ENCODE data around the gene ETFA.
"Not testable (repeated sequence)": the region's sequence is repeated elsewhere in the genome, so short reads cannot be mapped to it uniquely, and the experiment has no call there.

ETFA gene

DNA sequence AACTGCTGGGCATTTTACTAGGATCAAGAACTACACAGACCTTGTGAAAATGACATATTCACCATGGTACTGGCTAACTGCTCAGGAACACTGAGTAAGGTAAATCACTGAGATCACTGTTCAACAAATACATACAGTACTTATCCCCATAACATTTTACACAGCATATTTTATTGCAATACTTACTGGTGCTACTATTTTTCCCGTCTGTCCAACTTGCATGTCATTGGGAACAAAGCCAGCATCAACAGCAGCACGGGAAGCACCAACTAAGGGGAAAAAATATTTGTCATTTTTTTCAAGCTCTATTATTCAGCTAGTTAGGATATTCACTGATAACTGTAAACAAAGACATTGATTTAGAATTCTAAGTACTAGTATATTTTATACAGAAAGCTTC, 37.0 kb downstream of the ETFA start (continued):
- TF ChIP-seq PRDM6 (tag by site-specific recombination; IDR thresholded peaks at IDR 0.05): peak; percentile 37; the same call in 1 of the 2 replicates
- no peak for TF ChIP-seq ZXDB (tag by site-specific recombination; IDR thresholded peaks at IDR 0.05)

DNA sequence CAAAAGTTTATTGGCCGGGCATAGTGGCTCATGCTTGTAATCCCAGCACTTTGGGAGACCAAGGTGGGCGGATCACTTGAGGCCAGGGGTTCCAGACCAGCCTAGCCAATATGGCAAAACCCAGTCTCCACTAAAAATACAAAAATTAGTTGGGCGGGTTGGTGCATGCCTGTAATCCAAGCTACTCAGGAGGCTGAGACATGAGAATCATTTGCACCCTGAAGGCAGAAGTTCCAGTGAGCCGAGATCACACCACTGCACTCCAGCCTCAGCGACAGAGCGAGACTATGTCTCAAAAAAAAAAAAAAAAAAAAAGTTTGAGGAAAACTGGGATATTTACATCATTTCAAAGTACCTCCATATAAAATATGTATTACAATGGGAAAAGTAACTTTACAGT, 40.4 kb downstream of the ETFA start:
- H3K9me3 ChIP-seq (ENCODE audit: control insufficient read depth, insufficient read depth, low read depth, low read length): no peaks in the 10 kb centered on the region
- H3K36me3 ChIP-seq (ENCODE audit: control insufficient read depth in 2 of 2, insufficient read depth in 1 of 2, low read length in 2 of 2): peaks cover 48 to 75% of the 10 kb centered on the region in 2 experiments
- ChIA-PET POLR2A (no interaction called here), CTCF (interaction anchor here (0.6 to 1.0 kb wide), 2 partner anchors 34 to 41 kb away, joined by 3 read pairs; no protein-coding TSS in a partner anchor)
- peaks cover 4% of the 10 kb centered on the region; the same call in 1 of the 2 replicates for H3K4me1 ChIP-seq (ENCODE audit: control insufficient read depth, insufficient read depth, low read length)
- H3K27ac ChIP-seq (ENCODE audit: extremely low read depth, low read depth, low read length): no peak overlapping the region
- TF ChIP-seq ZNF324 (tag by site-specific recombination; IDR thresholded peaks at IDR 0.05) (no peak), KLF9 (tag by site-specific recombination; IDR thresholded peaks at IDR 0.05; ENCODE audit: low read depth) (no peak), IKZF3 (tag by site-specific recombination; IDR thresholded peaks at IDR 0.05) (no peak)
- H3K4me3 ChIP-seq (ENCODE audit: low read depth, low read length): no peak overlapping the region

DNA sequence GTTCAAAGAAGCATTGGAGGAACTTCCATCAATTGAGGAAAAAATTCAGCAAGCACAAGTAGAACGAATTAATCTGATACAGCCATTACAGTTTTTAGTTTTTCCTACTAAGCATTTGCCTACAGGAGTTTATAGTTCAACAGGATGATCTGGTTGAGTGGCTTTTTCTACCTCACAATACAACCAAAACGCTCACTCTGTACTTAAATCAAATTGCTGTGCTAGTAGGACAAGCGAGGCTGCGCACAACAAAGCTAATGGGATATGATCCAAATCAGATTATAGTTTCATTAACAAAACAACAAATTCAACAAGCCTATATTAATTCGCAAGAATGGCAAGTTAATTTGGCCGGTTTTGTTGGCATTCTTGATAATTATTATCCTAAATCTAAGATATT, 44.2 kb downstream of the ETFA start:
- POLR2A ChIA-PET: no interaction called here

GRCh38 chr15:76265769-76266168, 45.5 kb downstream of the ETFA start:
- H3K4me3 ChIP-seq (ENCODE audit: low read depth, low read length); H3K4me1 ChIP-seq (ENCODE audit: control insufficient read depth, insufficient read depth, low read length); H3K27ac ChIP-seq (ENCODE audit: extremely low read depth, low read depth, low read length); POLR2A ChIA-PET; H3K9me3 ChIP-seq (ENCODE audit: control insufficient read depth, insufficient read depth, low read depth, low read length): not testable (repeated sequence)
- CTCF ChIA-PET: interaction anchor here (0.8 to 1.2 kb wide), 2 partner anchors 16 to 75 kb away, joined by 3 read pairs; no protein-coding TSS in a partner anchor
- peaks cover 15 to 90% of the 10 kb centered on the region in 2 experiments for H3K36me3 ChIP-seq (ENCODE audit: control insufficient read depth in 2 of 2, insufficient read depth in 1 of 2, low read length in 2 of 2)

More for the DNA sequence above, 44.2 kb downstream of the ETFA start:
- no peak overlapping the region for H3K27ac ChIP-seq (ENCODE audit: extremely low read depth, low read depth, low read length)
- peaks cover 5% of the 10 kb centered on the region; the same call in 1 of the 2 replicates for H3K4me1 ChIP-seq (ENCODE audit: control insufficient read depth, insufficient read depth, low read length)
- CTCF ChIA-PET: interaction anchor here (0.7 kb wide), 1 partner anchor 397 kb away, joined by 3 read pairs; no protein-coding TSS in a partner anchor
- no peaks in the 10 kb centered on the region for H3K9me3 ChIP-seq (ENCODE audit: control insufficient read depth, insufficient read depth, low read depth, low read length)
- no peak for TF ChIP-seq ZNF292 (tag by site-specific recombination; IDR thresholded peaks at IDR 0.05; ENCODE audit: borderline replicate concordance, low read depth)
- TF ChIP-seq SETDB1 (IDR thresholded peaks at IDR 0.05; ENCODE audit: insufficient read length, low read length): peak; percentile 92
- peaks cover 22 to 88% of the 10 kb centered on the region in 2 experiments for H3K36me3 ChIP-seq (ENCODE audit: control insufficient read depth in 2 of 2, insufficient read depth in 1 of 2, low read length in 2 of 2)
- no peak overlapping the region for H3K4me3 ChIP-seq (ENCODE audit: low read depth, low read length)

- POLR2A ChIA-PET: no interaction called here
- no peak for TF ChIP-seq ZNF529 (tag by site-specific recombination; IDR thresholded peaks at IDR 0.05; ENCODE audit: insufficient replicate concordance)
- no peak for TF ChIP-seq ZNF292 (tag by site-specific recombination; IDR thresholded peaks at IDR 0.05; ENCODE audit: borderline replicate concordance, low read depth)
- TF ChIP-seq ZBTB8A (tag by site-specific recombination; IDR thresholded peaks at IDR 0.05): no peak
- no peak for TF ChIP-seq ZNF791 (tag by site-specific recombination; IDR thresholded peaks at IDR 0.05)
- TF ChIP-seq ZFP69B (tag by site-specific recombination; IDR thresholded peaks at IDR 0.05): no peak
- TF ChIP-seq, protein P1, sequence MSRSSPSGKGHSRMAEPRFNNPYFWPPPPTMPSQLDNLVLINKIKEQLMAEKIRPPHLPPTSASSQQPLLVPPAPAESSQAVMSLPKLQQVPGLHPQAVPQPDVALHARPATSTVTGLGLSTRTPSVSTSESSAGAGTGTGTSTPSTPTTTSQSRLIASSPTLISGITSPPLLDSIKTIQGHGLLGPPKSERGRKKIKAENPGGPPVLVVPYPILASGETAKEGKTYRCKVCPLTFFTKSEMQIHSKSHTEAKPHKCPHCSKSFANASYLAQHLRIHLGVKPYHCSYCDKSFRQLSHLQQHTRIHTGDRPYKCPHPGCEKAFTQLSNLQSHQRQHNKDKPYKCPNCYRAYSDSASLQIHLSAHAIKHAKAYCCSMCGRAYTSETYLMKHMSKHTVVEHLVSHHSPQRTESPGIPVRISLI (tag by site-specific recombination; IDR thresholded peaks at IDR 0.05): no peak
- no peak for TF ChIP-seq ZNF211 (tag by site-specific recombination; IDR thresholded peaks at IDR 0.05; ENCODE audit: low read depth)
- no peak for TF ChIP-seq MYNN (tag by site-specific recombination; IDR thresholded peaks at IDR 0.05; ENCODE audit: borderline replicate concordance)
- TF ChIP-seq ZNF707 (tag by site-specific recombination; IDR thresholded peaks at IDR 0.05): no peak
- TF ChIP-seq SP3 (tag by site-specific recombination; IDR thresholded peaks at IDR 0.05): no peak
- no peak for TF ChIP-seq PATZ1 (tag by site-specific recombination; IDR thresholded peaks at IDR 0.05)
- TF ChIP-seq ZNF555 (tag by site-specific recombination; conservative IDR thresholded peaks at IDR 0.05): no peak
- TF ChIP-seq ZNF155 (tag by site-specific recombination; IDR thresholded peaks at IDR 0.05): no peak
- no peak for TF ChIP-seq ZNF37A (tag by site-specific recombination; IDR thresholded peaks at IDR 0.05)
- TF ChIP-seq KLF8 (tag by site-specific recombination; IDR thresholded peaks at IDR 0.05): no peak
- Histone ChIP-seq H3K36me3 (ENCODE audit: control insufficient read depth in 2 of 2, insufficient read depth in 1 of 2, low read length in 2 of 2) (peaks cover 8 to 74% of the 10 kb centered on the region in 2 experiments; a peak in 2 of 3 replicates), H3K4me1 (ENCODE audit: control insufficient read depth, insufficient read depth, low read length) (no peaks in the 10 kb centered on the region), H3K4me3 (ENCODE audit: low read depth, low read length) (no peak overlapping the region), H3K9me3 (ENCODE audit: control insufficient read depth, insufficient read depth, low read depth, low read length) (no peaks in the 10 kb centered on the region), H3K27ac (ENCODE audit: extremely low read depth, low read depth, low read length) (no peak overlapping the region)
- CTCF ChIA-PET: no interaction called here
Observed at GRCh38 chr15:76260246-76260938, 50.9 kb downstream of the ETFA start.

All from HEK293 (cell line).